ENCODE measurements around the gene GRIK5. TPM values are rescaled to one million over a fixed set of nuclear protein-coding genes. Genes with fewer than 3 reads are reported as not detected.

Gene GRIK5
- total and polyA plus RNA-seq, 2 of the 8 experiments (the other 6 are each of a cell fraction or from before 2014, with no cell fraction given): 17.8 to 42.9 TPM

GRCh38 chr19:42078058-42078457, 8.1 kb upstream of the GRIK5 start:
- no peak overlapping the region for H2BK12ac ChIP-seq (ENCODE audit: low read depth, low read length)
- H2AFZ ChIP-seq (ENCODE audit: low read length): no peak overlapping the region
- H4K91ac ChIP-seq (replicated peaks; ENCODE audit: insufficient read length, low read length): no peak overlapping the region
- no peak for FAIRE-seq
- no peak overlapping the region for H4K8ac ChIP-seq (ENCODE audit: extremely low read depth, insufficient read depth, low read length)
- H3K4me3 ChIP-seq (ENCODE audit: extremely low read depth in 1 of 4, insufficient read depth in 2 of 4, low read depth in 3 of 4, low read length in 4 of 4): peak overlapping the region in 1 of 4 experiments; percentile 91; a peak in 1 of 8 replicates
- no peak overlapping the region for H3K23ac ChIP-seq (ENCODE audit: insufficient read length)
- H2BK15ac ChIP-seq (ENCODE audit: low read length): no peak overlapping the region
- H3K9ac ChIP-seq (replicated peaks in 1 of 4; ENCODE audit: extremely low read depth in 1 of 4, low read depth in 3 of 4, low read length in 3 of 4): no peak overlapping the region
- H2AK5ac ChIP-seq (ENCODE audit: low read depth, low read length): no peak overlapping the region
- H2BK5ac ChIP-seq (ENCODE audit: low read depth, low read length): no peak overlapping the region
- H3K4ac ChIP-seq (replicated peaks; ENCODE audit: insufficient read length, low read depth, low read length): no peak overlapping the region
- H3K56ac ChIP-seq (replicated peaks; ENCODE audit: insufficient read length, low read depth, low read length): no peak overlapping the region
- no peak overlapping the region for H4K5ac ChIP-seq (ENCODE audit: insufficient read length, low read depth, low read length)
- no peaks in the 10 kb centered on the region for H3K27me3 ChIP-seq (replicated peaks in 1 of 4; ENCODE audit: control insufficient read depth in 3 of 4, extremely low read depth in 1 of 4, insufficient read depth in 3 of 4, low read length in 3 of 4)
- H3K27ac ChIP-seq (ENCODE audit: low read depth, low read length): no peak overlapping the region
- ChIA-PET POLR2A (ENCODE audit: partially characterized antibody) (interaction anchor here (1.3 to 4.1 kb wide), 3 partner anchors 8 to 17 kb away, joined by 4 to 13 read pairs (median 8); partner anchors contain the start of gene GRIK5), CTCF (ENCODE audit: partially characterized antibody) (interaction anchor here (0.9 to 1.7 kb wide), 5 partner anchors 16 to 36 kb away, joined by 3 to 8 read pairs (median 7); no protein-coding TSS in a partner anchor)
- H3K79me1 ChIP-seq (ENCODE audit: low read depth, low read length): peaks cover 17% of the 10 kb centered on the region
- TF ChIP-seq POLR2A (IDR thresholded peaks at IDR 0.05; ENCODE audit: control extremely low read depth in 1 of 2, low read depth in 2 of 2, low read length in 2 of 2) (0 out of 3 replicates have a peak, but pooled peaks of 1 of the 2 experiments have one; percentile 25), SRF (IDR thresholded peaks at IDR 0.05; ENCODE audit: low read depth, low read length) (no peak)
- H3K4me2 ChIP-seq (ENCODE audit: insufficient read depth in 1 of 2, low read depth in 2 of 2, low read length in 2 of 2): peak overlapping the region; percentile 86 to 91; a peak in 3 of 4 replicates
- no peak overlapping the region for H2BK120ac ChIP-seq (replicated peaks; ENCODE audit: low read depth, low read length)
- H4K20me1 ChIP-seq (replicated peaks in 1 of 2; ENCODE audit: control insufficient read depth in 1 of 2, insufficient read depth in 2 of 2, low read length in 2 of 2): peaks cover 28 to 49% of the 10 kb centered on the region in 2 experiments
- peaks cover 0 to 4% (median 2%) of the 10 kb centered on the region in 4 experiments; a peak in 5 of 7 replicates for H3K4me1 ChIP-seq (replicated peaks in 1 of 4; ENCODE audit: control insufficient read depth in 3 of 4, insufficient read depth in 4 of 4, low read length in 3 of 4)
- no peak overlapping the region for H3K18ac ChIP-seq (ENCODE audit: extremely low read depth, low read length)
- H2BK20ac ChIP-seq (ENCODE audit: low read length): no peak overlapping the region
- no peak for DNase-seq (ENCODE audit: low read depth in 1 of 2, low spot score in 2 of 2)
- no peaks in the 10 kb centered on the region for H3K9me3 ChIP-seq (ENCODE audit: insufficient read depth in 2 of 2, low read depth in 1 of 2, low read length in 1 of 2)
- WGBS, 2 experiments (ENCODE audit: extremely low coverage in 1 of 2, insufficient coverage in 1 of 2, insufficient read length in 1 of 2, insufficient replicate concordance in 2 of 2, low coverage in 1 of 2, low lambda C conversion rate in 2 of 2, missing lambda C conversion rate in 1 of 2): 94% methylated on average over 1 of the region's 1 CpG; no CpG with 5 or more reads in 1 of the 2 experiments
- peaks cover 17 to 38% (median 35%) of the 10 kb centered on the region in 4 experiments; a peak in 7 of 8 replicates for H3K36me3 ChIP-seq (ENCODE audit: control insufficient read depth in 2 of 4, insufficient read depth in 4 of 4, low read length in 3 of 4)
- peaks cover 22 to 41% of the 10 kb centered on the region in 2 experiments for H3K79me2 ChIP-seq (ENCODE audit: control insufficient read depth in 1 of 2, insufficient read depth in 2 of 2, low read length in 2 of 2)
- peaks cover 21% of the 10 kb centered on the region for H3K23me2 ChIP-seq (ENCODE audit: low read depth, low read length)
- H3K14ac ChIP-seq (ENCODE audit: insufficient read length): no peak overlapping the region
